Limb (tissue), 2 donors: ENCODE measurements around the gene HSPB7.
"Not testable (repeated sequence)": the region's sequence is repeated elsewhere in the genome, so short reads cannot be mapped to it uniquely, and the experiment has no call there.

Source experiments
- DNase-seq, 2 donors: peaks; one replicate each; pipeline ENCODE4 v3.0.0-alpha.2; 2016; ENCODE audit errors: extremely low spot score in 2 of 2

Gene HSPB7

DNA sequence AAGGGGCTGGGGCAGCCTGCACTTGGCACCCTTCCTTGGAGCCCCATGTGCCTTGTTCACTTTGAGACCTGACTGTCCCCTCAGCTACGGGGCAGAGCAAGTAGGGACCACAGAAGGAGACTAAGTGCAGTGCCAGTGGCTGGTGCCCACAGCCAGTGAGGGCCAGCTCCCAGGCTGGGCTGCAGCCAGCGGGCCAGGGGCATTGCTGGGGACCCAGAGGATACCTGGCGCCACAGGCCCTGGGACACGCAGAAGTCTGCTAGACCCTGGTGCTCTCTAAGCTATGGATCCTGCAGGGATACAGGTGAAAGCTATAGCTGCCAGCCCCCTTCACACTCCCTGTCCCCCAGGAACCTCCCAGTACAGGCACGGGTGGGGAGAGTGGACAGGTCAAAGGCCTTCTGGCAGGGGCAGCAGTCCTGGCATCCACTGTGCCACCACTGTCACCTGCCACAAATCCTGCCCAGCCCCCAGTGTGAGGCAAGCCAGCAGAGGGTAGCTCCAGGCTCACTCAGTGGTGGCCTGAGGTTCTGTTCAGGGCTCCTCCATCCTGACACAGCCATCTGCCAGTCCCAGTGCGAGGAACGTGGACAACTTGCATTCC is 5.3 kb upstream of the HSPB7 start:
- no peak for DNase-seq

DNA sequence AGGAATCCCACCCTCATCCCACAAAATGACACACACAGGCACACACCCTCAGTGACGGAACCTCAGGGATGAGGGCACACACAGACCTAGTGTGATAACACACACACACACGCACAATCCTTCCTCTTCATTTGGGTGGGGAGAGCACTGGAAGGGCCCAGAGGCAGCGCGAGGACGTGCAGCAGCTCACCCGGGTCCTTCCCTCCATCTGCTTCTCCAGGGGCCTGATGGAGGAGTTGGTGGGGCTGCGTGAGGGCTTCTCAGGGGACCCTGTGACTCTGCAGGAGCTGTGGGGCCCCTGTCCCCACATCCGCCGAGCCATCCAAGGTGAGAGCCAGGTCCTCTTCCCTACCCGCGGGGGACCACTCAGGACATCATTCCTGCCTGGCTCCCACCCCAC is 4.5 kb upstream of the HSPB7 start:
- DNase-seq = no peak

DNA sequence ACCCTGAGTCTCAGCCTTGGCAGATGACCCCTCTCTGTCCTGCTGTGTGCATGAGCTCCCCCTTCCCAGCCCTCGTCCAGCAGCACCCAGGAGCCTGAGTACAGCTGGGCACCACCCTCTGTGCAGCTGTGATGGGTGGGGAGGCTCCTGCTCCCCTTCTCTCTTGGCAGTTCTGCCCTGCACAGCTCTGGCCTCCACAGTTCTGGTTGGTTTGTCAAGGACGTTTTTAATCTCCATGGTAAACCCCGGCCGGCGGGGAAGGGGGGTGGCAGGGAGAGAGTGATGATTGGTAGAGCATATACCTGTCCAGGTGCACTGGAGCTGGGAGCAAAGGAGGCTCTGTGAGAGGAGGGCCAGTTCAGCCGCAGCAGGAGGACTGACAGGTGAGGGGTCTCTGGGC is 3.8 kb upstream of the HSPB7 start, which contains the start of gene CLCNKA:
TSS of gene CLCNKA (plus strand) at position 356 of the 400 bp plus-strand sequence. CDS start 584 bp downstream, outside the sequence.
- no peak for DNase-seq

DNA sequence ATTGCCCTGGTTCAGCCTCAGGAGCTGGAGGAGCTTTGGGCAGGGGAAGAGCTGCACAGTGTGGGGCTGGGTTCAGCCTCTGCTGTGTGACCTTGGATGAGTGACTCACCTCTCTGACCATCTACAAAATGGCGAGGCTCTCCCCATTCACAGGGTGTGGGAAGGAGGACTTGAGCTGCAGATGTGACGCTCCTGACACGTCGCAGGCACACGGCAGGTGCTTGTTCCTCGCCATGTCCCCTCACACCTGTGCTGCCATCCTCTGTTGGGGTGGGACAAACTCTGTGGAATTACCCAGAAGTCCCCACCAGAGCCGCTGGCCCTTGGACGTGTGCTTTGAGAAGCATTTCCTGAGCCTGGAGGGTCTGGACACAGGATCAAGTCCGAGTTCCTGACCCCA is 3.0 kb upstream of the HSPB7 start:
- DNase-seq = not testable (repeated sequence)

DNA sequence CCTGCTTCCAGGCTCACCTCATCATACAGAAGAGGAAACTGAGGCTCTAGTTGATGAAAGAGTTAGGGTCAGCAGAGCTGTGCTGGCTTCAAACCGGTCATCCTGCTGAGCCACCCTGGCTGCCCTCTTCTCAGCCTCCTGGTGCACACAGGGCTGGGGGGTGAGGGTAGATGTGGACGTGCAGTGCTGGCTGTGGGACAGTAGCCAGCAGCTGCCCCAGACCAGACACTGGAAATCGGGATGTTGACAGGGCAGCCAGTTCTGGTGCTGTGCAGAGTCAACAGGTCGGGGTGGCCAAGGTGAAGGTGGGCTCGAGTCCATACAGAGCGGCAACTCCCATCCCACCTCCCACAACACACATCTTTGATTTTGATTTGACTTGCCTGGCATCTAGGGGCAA is 2.5 kb upstream of the HSPB7 start:
- no peak for DNase-seq

DNA sequence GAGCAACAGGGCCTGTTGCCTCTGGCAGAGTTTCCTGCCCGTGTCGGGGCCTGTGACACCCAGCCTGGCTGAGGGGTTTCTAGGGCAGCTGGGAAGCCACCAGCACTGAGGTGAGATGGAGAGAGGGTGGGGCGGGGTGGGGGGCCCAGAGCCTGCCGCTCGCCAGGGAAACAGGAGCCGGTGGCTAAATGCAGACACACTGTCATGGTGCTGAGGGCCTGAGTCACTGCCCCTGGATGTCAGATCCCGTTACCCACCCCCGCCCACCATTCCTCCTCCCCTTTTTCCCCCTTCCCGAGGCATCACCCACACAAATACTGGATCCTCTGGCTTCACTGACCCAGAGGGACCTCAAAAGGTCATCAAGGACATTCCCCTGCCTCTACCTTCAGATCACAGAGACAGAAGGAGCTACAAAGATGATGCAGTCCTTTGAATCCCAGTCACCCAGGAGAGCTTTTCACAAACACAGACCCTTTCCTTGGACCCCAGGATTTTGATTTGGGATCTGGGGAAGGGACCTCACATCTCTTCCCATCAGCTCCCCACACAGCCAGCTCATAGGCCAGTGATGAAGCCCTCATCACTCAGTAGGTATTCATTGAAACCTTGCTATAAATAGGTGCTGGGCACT is 1.9 kb upstream of the HSPB7 start:
- no peak for DNase-seq

DNA sequence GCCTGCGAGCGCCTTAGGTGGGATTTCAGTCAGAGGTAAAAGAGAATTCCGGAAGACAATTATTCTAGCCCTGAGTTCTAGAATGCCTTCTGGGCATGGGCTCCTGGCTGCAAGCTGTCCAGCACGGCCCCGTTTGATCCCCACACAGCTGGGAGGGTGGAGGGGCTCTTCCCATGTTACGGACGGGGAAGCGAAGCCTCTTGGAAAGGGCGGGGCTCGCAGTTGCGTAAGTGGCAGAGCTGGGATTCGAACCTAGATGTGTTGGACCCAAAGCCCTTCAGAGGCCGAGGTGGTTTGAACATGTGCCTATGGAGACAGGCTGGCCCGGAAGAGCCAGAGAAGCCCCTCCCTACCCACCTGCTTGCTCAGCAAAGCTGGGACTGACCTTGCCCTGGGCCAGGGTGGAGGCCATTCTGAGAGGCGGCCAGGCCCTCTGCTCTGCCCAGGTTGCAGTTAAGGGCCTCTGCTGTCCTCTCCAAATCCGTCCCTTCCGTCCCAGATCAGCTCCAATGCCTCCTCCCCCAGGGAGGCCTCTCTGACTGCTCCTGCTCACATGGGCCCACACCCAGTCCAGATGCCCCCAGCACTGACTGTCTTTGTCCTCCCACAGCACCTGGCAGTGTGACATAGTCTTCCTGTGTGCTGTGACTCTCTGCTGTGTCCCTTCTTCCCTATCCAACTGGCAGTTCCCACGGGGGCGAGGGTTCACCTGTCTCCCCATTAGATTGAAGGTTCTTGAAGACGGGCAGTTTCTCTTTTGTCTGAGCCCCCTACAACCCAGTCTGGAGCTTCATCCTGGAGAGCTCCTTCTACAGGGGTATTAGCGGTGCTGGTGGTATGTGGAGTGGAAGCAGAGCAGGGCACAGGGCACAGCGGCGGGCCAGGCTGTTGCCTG is 1.2 kb upstream of the HSPB7 start:
- no peak for DNase-seq

DNA sequence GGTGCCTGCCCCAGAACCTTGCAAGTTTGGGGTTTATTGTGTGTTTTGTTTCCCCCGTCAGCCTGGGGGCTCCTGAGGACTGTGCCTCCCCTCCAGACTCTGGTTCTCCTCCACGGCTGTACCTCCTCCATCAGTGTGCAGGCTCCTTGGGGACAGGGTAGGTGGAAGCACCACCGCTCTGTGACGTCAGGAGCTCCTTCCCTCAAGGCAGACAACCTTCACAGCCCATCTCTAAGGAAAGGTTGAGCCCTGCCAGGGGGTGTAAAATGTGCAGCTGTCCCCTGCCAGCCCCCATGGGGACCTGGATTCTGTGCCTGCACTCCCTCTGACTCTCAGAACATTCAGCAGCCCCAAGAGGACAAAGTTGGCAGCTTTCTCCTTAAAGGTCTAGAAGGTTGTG is 465 bp upstream of the HSPB7 start:
- no peak for DNase-seq

DNA sequence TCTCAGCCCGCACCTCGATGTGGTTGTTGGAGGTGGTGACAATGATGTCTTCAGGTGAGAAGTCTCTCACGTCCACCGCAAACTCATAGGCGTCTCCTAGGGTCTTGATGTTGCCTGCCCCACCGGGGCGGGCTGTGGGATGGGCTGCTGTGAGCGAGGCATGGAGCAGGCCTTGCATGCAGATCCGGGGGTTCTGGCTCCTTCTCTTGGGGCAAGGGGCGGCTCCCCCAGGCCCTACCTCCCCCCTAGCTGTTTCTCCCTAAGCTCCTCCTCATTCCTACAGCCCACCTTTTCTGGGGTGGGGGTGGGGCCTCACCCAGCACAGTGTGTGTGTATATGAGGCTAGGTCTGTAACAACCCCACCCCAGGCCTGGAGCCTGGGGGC is 775 bp downstream of the HSPB7 start:
- DNase-seq = no peak

DNA sequence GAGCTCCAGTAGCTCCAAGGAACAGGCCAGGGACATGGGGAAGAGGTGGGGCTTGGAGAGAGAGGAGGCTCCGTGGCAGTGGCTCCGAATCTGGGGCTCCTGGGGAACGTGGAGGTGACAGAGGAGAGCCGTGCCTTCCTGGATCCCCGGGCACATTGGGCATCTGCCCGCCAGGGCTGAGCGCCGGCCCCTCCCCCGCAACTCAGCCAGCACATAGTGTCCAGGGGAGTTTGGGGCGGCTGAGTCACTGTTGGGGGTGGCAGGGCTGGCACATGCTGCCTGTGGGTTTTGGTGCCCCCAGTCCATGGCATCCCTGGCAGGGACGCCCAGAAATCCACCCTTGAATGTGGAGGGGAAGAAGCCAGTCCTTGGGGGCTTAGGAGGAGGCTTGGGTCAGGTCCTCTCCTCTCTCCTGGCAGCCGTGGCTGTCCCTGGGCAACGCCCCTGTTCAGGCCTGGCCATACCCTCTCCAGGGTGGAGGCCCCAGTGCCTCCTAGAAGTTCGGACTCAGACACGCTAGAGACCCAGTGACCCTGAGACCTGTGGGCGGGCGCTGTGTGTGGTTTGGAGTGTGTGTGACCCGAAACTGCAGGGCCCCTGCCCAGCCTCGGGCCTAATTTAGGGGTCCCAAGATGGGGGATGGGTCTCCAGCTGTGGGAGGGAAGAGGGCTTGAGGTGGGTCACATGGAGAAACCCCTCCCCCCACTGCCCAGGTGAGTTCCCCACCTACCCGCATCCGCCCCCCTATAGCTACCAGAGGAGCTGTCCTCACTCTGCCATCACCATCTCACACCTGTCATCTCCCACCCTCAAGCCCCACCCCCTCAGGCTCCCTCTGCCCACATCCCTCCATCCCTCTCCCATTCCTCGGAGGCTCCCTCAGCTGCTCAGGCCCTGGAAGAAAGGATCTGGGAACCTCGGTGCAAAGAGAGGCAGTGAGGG is 1.6 kb downstream of the HSPB7 start:
- DNase-seq = no peak

DNA sequence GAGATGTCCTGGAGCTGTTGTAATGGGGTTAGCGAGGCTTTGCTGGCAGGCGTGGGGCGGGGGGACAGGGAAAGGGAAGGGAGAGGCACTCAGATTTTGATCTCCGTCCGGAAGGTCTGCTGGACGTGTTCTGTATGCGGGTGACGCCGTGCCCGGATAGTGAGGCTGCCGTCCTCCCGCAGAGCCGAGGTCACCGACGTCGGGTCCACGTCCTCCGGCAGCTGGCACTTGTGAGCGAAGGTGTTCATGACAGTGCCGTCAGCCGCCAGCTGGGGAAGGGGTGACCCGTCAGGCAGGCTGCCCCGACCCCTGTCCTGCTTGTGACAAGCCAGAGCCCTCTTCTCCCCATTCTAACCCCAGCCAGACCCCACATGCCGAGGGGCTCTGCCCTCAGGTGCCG is 2.4 kb downstream of the HSPB7 start:
- no peak for DNase-seq

DNA sequence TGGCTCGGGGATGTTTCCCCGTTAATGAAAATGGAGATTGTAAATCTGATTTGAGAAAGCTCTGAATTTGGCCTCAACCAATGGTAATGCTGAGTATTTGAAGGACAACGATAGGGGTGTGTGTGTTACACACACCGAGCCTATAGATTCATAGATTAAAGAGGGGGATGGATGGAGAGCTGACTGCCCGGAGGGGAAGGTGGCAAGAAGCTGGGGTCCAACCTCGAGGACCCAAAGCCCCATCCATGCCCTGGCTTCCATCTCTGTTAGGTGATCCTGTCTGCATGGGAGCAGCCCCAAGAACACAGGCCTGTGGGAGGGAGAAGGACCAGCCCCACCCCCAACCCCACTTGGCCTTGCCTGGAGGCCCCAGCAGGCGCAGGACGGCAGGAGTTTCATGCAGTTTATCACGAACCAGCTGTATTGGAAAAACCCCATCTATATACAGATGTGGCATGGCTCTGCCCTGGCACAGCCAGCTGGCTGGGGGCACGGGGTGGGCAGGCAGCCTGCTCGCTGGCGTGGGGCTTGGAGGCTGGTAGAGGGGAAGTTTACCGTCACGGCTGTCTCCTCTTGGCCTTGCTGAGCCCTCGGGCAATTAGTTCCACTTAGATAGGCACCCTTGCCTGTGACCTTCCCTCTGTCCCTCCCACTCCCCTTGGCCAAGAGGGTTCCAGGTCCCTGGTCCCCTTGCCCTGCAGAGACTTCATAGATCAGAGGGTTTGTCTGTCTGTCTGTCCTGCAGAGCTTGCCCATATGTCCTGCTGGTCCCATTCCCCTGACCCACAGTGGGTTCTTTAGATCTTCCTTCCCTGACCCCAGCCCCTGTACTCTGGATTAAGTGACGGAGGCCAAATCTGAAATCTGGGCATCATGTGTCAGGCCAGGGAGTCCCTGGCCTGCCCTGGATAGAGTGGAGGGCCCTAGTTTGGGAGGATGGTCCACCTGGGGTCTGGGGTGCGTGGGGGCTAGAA is 3.0 kb downstream of the HSPB7 start:
- DNase-seq = peak in 1 of 2 donors; percentile 70

DNA sequence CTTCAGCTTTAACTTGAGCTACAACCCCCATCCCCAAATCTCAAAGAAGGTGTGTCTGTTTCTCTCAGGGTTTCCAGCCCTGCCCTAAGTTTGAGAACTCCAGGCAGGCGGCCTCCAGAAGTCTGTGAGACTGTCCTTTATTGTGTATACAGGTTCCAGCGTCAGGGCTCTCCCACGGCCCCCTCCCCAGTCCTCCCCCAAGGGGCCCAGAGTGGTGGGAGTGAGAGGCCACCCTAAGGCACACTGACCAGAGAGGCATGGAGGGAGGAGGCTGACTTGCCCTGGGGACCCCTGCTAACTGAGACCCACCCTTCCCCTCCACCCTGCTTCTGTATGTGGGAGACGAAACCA is 4.0 kb downstream of the HSPB7 start:
- DNase-seq = no peak

DNA sequence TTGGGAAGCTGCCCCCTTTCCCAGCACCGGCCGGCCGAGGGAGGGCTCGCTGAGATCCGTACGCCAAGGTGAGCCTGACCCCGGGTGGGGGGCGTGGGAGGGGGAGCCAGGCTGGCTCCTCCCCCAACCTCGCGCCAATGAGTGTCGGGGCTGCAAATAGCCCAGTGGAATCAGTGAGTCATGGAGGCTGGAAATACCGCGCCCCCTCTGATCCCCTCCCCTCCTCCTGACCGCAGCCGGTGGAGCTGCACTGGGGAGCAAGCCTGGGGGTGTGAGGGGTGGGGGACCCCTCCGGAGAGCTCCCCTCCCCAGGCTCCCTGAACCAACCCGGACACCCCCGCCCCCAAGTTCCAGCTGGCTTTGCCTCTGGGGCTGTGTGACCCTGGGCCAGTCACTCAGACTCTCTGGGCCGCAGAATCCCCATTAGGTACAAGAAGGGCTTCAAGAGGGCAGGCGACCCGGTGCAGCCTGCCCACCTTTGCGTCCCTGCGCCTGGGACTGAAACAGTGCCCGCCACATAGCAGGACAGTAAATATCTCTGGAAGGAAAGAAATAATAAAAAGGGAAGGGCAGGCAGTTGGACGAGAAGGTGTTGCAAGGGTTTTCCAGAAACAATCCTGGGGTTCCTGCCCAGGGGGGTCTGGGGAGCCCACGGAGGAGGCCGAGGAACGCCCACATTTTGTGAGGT is 4.5 kb downstream of the HSPB7 start:
- peak; percentile 59 to 80 for DNase-seq

DNA sequence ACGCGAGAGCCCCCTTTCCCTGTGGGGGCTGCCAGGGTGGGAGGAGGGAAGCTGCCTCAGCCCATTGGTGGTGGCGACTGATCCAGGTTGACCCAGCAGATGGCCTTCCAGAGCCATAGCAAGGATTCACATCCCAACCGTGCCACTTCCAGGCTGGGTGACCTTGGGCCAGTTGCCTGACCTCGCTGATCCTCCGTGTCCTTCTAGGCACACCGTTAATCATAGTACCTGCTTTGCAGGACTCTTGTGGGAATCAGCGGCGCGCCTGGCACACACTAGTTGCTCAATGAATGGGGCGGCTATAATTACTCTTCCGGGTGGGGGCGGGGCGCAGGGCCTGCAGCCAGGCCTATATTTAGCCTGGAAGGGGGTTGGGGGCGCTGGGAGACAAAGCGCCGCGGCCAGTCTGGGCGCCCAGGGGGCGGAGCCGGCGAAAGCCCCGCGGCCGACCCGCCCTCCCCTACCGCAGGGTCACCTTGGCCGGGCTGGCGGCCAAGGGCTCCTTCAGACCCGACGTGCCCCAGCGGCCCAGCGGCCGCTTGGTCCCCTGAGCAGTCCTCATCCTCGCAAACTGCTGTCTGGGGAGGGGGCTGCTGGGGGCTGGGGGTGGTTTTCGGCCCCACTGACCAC is 5.1 kb downstream of the HSPB7 start:
- DNase-seq = peak; percentile 41 to 83

DNA sequence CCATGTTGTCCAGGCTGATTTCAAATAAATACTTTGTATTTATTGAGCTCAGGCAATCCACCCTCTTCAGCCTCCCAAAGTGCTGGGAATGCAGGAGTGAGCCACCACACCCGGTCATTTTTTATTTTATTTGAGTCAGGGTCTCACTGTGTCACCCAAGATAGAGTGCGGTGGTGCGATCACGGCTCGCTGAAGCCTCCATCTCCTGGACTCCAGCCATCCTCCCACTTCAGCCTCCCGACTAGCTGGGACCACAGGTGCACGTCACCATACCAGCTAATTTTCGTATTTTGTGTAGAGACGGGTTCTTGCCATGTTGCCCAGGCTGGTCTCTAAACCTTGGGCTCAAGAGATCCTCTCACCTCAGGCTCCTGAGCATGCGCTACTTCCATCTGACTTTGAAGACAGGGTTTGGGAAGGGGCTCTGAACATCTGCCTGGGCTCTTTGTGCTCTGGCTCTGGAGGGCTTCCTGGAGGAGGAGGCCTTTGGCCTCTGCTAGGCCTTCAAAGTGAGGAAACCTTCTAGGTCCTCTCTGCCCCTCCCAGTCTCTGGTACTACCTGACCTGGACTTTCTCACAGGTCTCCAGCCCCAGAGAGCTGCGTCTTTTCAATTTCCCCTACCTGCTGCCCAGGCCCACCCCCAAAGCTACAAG is 5.8 kb downstream of the HSPB7 start:
- DNase-seq = no peak

DNA sequence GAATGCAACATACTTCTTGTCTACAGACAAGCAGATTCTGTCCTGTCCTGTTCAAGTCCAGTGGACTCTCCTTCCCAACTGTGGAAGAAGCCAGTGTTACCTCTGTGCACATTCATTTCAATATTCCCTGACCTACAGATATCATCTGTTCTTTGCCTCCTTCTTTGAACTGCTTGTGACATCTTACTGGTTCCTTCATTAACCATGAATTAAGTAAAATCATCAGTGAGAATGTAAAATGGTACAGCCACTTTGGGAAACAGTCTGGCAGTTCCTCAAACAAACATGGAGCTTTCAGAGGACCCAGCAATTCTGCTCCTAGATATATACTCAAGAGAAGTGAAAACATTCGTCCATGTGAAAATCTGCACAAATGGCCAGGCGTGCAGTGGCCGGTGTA is 7.0 kb downstream of the HSPB7 start:
- DNase-seq = no peak

DNA sequence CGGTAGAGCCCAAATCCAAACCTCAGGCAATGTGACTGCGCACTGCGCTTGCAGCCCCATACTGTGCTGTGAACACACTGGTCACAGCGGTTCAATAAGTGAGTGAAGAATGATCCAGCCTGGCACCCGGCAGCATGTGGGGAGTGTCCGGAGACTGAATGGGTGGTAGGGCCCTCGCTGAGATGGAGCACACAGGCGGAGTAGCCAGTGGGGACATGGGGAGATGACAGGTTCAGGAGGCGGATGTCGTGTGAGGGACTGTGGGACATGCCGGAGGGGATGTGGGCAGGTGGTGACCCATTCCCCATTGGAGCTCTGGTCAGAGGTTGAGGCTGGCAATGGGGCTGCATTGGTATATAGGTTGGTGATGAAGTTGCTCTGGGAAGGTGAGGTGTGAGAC is 8.2 kb downstream of the HSPB7 start:
- DNase-seq = no peak

DNA sequence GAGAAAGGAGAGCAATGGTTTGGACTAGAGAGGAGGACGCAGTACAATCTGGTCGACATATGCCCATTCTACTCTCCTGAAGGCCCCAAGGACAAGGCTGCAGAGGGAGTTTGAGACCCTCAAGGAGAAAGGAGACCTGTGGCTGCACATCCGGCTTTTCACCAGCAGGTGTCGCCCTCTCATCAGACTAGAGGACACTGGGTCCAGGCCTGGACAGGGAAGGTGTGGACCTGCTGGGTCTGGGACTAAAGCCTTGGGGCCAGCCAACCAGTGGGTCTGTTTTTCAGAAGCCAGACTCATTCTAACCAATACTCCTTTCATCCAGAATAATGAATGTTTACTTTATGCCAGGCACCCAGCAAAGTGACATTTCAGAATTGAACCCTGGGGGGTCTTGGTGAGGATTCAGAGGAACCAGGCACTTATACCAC is 8.8 kb downstream of the HSPB7 start:
- DNase-seq = peak; percentile 70 to 87
